ENCODE measurements around the gene MTAP. TPM values are rescaled to one million over a fixed set of nuclear protein-coding genes. Genes with fewer than 3 reads are reported as not detected.
A peak's percentile ranks its signal among the peaks of the same experiment; 100 is the strongest.
"Not testable (repeated sequence)": the region's sequence is repeated elsewhere in the genome, so short reads cannot be mapped to it uniquely, and the experiment has no call there.

MTAP gene
- total RNA-seq, 6 experiments from 2014 or later, result 40.7 to 65.2 (median 52.0) TPM

DNA sequence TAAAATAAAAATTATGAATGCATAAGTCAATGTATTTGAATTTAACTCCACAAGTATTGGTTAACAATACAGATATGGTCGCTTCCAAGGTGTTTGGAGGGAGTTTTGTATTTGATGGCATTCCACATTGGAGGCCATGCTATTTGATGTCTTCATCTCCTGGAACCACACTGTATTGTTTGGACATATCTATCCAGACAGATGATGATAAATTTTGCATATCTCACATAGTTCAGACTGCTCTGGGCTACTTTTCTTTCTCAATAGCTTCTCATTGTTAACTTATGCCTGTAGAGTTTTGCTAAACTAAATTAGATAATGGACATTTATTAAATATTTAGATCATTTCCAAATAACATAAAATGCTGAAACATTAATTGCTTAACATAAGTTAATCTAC lies 133.7 kb downstream of the MTAP start:
- H3K27me3 Mint-ChIP-seq (ENCODE audit: insufficient read depth), result no peaks in the 10 kb centered on the region
- TF ChIP-seq, protein P1, sequence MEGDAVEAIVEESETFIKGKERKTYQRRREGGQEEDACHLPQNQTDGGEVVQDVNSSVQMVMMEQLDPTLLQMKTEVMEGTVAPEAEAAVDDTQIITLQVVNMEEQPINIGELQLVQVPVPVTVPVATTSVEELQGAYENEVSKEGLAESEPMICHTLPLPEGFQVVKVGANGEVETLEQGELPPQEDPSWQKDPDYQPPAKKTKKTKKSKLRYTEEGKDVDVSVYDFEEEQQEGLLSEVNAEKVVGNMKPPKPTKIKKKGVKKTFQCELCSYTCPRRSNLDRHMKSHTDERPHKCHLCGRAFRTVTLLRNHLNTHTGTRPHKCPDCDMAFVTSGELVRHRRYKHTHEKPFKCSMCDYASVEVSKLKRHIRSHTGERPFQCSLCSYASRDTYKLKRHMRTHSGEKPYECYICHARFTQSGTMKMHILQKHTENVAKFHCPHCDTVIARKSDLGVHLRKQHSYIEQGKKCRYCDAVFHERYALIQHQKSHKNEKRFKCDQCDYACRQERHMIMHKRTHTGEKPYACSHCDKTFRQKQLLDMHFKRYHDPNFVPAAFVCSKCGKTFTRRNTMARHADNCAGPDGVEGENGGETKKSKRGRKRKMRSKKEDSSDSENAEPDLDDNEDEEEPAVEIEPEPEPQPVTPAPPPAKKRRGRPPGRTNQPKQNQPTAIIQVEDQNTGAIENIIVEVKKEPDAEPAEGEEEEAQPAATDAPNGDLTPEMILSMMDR (IDR thresholded peaks at IDR 0.05), result no peak
- H3K4me1 Mint-ChIP-seq (ENCODE audit: low read depth), result peaks cover 42% of the 10 kb centered on the region
- H3K27ac Mint-ChIP-seq, result no peak overlapping the region
- H3K4me3 Mint-ChIP-seq, result no peak overlapping the region
- no peaks in the 10 kb centered on the region for H3K9me3 Mint-ChIP-seq
- peaks cover 2% of the 10 kb centered on the region for H3K36me3 Mint-ChIP-seq (ENCODE audit: low read depth)
- peak; percentile 23 for DNase-seq

DNA sequence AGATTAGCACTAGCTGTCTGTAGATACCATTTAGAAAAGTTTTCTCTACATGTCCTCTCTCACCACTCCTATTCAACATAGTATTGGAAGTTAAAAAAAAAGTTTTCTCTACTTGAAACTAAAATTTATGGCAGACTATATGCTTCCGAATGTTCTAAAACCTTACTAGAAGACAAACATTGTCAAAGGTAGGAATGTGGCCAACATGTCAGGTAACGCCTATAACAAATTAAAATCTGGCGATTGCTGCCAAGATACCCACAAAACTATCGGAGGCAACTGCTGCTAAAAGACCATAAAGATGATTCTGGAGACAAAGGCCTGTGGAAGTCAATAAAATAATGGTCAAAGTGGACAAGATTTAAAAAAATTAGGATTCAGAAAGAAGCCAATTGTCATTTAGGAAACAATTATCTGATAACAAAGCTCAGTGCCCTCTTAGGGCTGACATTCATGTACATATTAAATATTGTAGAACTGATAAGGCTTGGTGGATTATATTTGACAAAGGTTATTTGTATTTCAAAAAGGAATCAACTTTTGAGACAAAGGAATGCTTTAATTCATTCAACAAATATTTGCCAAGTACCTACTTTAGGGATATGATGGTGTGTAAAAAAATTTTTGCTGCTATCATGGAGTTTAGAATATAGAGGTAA lies 139.0 kb downstream of the MTAP start:
- no peaks in the 10 kb centered on the region for H3K9me3 Mint-ChIP-seq
- no peak for DNase-seq
- H3K27ac Mint-ChIP-seq, result no peak overlapping the region
- TF ChIP-seq, protein P1 (IDR thresholded peaks at IDR 0.05), result no peak
- no peak overlapping the region for H3K4me3 Mint-ChIP-seq
- H3K36me3 Mint-ChIP-seq (ENCODE audit: low read depth), result no peaks in the 10 kb centered on the region
- peaks cover 5% of the 10 kb centered on the region for H3K4me1 Mint-ChIP-seq (ENCODE audit: low read depth)
- H3K27me3 Mint-ChIP-seq (ENCODE audit: insufficient read depth), result peaks cover 4% of the 10 kb centered on the region; the same call in 1 of the 2 replicates

DNA sequence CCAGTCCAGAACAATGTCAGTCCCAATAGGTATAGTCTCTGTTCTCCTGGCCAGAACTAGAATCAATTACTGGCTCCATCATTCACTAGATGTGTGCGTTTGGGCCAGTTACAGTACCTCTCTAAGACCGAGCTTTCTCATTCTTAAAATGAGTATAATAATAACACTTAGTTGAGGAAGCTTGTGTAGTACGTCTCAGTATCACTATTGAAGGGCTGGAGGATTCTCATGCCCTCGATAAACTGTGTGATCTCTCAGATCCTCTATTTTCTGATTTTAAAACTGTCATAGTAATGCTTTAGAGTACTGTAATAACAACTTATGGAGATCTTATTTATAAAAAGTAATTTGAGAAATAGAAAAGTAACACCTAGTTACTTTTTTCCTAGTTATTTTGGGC lies 141.0 kb downstream of the MTAP start:
- TF ChIP-seq, protein P1 (IDR thresholded peaks at IDR 0.05), result no peak
- Mint-ChIP-seq H3K27ac (no peak overlapping the region), H3K27me3 (ENCODE audit: insufficient read depth) (peaks cover 5% of the 10 kb centered on the region; the same call in 1 of the 2 replicates), H3K4me1 (ENCODE audit: low read depth) (no peaks in the 10 kb centered on the region), H3K36me3 (ENCODE audit: low read depth) (no peaks in the 10 kb centered on the region), H3K4me3 (no peak overlapping the region), H3K9me3 (no peaks in the 10 kb centered on the region)
- no peak for DNase-seq

DNA sequence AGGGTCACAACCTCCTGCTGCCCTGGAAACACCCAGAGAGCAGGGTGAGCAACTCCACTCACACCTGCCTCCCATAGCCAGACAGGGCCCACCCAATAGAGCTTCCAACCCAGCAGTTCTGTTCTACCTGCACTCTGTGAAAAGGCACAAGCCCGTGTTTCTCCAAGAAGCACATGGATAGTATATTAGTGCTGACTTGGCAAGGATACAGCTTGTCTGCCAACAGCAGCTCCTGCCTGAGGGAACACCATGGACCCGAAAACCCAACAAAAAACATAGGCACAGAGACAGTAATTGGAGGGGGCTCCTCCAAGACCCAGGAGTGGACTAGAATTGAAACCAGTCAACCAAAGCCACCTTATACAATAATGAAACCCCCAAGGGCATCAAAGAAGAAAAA lies 143.2 kb downstream of the MTAP start:
- H3K4me1 Mint-ChIP-seq (ENCODE audit: low read depth), result peaks cover 14% of the 10 kb centered on the region
- H3K27me3 Mint-ChIP-seq (ENCODE audit: insufficient read depth), result peaks cover 5% of the 10 kb centered on the region; the same call in 1 of the 2 replicates
- no peaks in the 10 kb centered on the region; the same call in 1 of the 2 replicates for H3K9me3 Mint-ChIP-seq
- H3K36me3 Mint-ChIP-seq (ENCODE audit: low read depth), result 0 out of 2 replicates have a peak, but pooled peaks cover 4% of the 10 kb centered on the region
- TF ChIP-seq, protein P1 (IDR thresholded peaks at IDR 0.05), result no peak
- no peak overlapping the region for H3K27ac Mint-ChIP-seq
- no peak overlapping the region for H3K4me3 Mint-ChIP-seq
- no peak for DNase-seq

DNA sequence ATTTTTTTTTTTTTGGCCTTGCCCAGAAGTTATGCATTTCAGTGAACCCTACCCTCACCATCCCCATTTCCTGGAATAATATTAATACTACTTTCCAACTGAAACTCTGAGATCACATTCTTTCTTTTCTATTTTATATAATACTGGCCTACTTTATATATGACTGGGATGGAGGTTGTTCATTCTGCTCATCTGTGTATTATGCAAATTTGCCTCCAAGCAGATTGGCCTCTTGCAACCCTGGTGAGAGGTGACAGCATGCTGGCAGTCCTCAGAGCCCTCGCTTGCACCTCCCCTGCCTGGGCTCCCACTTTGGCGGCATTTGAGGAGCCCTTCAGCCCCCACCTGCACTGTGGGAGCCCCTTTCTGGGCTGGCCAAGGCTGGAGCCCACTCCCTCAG lies 156.4 kb downstream of the MTAP start:
- no peak overlapping the region for H3K27ac Mint-ChIP-seq
- no peak overlapping the region for H3K4me3 Mint-ChIP-seq
- H3K27me3 Mint-ChIP-seq (ENCODE audit: insufficient read depth), result peaks cover 3% of the 10 kb centered on the region; the same call in 1 of the 2 replicates
- peaks cover 5% of the 10 kb centered on the region; the same call in 1 of the 2 replicates for H3K9me3 Mint-ChIP-seq
- H3K4me1 Mint-ChIP-seq (ENCODE audit: low read depth), result no peaks in the 10 kb centered on the region
- peaks cover 11% of the 10 kb centered on the region; the same call in 1 of the 2 replicates for H3K36me3 Mint-ChIP-seq (ENCODE audit: low read depth)
- DNase-seq, result no peak
- TF ChIP-seq, protein P1 (IDR thresholded peaks at IDR 0.05), result no peak

DNA sequence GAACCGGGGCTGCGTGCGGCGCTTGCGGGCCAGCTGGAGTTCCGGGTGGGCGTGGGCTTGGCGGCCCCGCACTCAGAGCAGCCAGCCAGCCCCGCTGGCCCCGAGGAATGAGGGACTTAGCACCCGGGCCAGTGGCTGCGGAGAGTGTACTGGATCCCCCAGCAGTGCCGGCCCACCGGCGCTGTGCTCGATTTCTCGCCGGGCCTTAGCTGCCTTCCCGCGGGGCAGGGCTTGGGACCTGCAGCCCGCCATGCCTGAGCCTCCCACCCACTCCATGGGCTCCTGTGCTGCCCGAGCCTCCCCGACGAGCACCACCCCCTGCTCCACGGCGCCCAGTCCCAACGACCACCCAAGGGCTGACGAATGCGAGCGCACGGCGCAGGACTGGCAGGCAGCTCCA lies 156.8 kb downstream of the MTAP start:
- H3K4me3 Mint-ChIP-seq; DNase-seq; H3K27me3 Mint-ChIP-seq (ENCODE audit: insufficient read depth): not testable (repeated sequence)

More for the DNA sequence above, 156.8 kb downstream of the MTAP start:
- H3K27ac Mint-ChIP-seq; H3K4me1 Mint-ChIP-seq (ENCODE audit: low read depth); H3K9me3 Mint-ChIP-seq: not testable (repeated sequence)
- peaks cover 11% of the 10 kb centered on the region; the same call in 1 of the 2 replicates for H3K36me3 Mint-ChIP-seq (ENCODE audit: low read depth)

Data from HFFc6 (cell line).